Suppressor macrophage treated with lipopolysaccharide for 4 hours (primary cell): ENCODE data around the gene LRR1.
A peak's percentile ranks its signal among the peaks of the same experiment; 100 is the strongest.
"Not testable (repeated sequence)": the region's sequence is repeated elsewhere in the genome, so short reads cannot be mapped to it uniquely, and the experiment has no call there.

Source experiments
- DNase-seq: peaks from one replicate; pipeline ENCODE4 v3.0.0-alpha.2; 2020

LRR1 gene

DNA sequence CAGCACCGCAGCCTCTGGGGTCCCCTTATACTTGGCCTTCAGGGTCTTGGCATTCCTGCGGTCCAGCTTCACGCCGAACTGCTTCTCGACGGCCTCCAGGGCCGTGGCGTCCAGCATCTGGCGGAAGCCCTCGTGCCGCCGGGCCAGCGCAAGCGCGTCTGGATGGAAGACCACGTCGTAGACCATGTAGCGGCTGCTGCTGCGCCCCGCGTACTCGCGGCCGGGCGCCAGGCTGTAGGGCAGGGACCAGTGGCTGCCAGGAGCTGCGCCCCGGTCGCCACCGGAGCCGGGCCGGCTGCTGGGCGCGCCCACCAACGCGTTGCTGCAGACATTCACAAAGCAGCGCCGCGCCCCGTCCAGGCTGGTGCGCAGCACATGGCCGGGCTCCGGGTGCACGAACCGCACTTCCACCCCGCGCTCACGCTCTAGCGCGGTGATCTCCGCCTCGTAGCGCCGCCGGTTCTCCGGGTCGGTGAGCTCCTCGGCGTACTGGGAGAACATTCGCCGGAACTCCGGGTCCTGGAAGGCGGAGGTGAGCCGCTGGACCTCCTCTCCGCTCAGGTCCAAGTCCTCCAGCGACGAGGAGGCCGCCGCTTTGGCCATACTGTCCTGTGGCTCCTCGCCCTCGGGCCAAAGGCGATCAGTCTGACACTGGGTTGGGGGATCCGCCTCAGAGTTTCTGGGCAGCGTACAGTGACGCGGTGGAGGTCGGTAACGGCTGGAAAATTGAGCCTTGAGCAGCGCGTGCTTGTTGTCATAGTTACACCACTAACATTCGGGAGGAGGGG is 36.0 kb downstream of the LRR1 start, which contains the start of gene DNAAF2:
Gene DNAAF2, minus strand, starts transcription at position 698 of the 788 bp plus-strand sequence. Its CDS starts 95 bp downstream, at position 603.
- DNase-seq = peak; percentile 53

DNA sequence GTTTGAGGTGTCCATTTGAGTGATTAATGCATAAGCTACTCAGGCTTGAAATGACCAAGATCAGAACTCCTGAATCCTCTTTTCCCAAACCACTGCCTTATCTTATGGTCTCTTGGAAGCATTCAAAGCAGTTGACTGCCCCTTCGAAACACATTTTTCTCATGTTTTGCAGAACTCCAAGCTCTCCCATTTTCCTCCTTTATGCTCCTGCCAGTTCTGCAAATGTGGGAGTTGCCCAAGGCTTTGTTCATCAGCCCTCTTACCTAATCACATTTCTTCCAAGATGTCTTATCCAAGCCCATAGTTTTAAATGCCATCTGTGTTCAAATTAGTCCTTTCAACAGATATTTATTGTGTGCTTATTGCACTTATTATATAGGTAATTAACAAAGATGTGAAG is 38.1 kb downstream of the LRR1 start:
- DNase-seq = no peak

DNA sequence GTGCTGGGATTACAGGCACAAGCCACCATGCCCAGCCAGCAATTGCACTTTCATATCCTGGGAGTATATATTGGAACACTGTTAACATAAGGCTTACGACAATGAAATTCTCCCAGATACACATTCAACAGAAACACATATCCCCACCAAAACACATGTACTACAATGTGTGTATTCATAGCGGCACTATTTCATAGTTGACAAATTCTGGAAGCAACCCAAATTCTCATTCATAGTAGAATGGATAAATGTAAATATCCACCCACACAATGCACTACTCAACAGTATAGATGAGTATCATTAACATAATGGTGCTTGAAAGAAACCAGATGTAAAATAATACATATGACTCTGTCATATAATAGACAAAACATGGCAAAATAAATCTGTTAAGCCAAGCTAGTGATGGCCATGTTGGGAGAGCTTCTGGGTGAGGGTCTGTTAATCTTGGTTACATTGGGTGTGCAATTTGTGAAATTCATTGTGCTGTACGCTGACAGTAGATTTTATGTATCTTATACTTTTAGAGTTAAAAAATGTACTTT is 38.9 kb downstream of the LRR1 start:
- no peak for DNase-seq

DNA sequence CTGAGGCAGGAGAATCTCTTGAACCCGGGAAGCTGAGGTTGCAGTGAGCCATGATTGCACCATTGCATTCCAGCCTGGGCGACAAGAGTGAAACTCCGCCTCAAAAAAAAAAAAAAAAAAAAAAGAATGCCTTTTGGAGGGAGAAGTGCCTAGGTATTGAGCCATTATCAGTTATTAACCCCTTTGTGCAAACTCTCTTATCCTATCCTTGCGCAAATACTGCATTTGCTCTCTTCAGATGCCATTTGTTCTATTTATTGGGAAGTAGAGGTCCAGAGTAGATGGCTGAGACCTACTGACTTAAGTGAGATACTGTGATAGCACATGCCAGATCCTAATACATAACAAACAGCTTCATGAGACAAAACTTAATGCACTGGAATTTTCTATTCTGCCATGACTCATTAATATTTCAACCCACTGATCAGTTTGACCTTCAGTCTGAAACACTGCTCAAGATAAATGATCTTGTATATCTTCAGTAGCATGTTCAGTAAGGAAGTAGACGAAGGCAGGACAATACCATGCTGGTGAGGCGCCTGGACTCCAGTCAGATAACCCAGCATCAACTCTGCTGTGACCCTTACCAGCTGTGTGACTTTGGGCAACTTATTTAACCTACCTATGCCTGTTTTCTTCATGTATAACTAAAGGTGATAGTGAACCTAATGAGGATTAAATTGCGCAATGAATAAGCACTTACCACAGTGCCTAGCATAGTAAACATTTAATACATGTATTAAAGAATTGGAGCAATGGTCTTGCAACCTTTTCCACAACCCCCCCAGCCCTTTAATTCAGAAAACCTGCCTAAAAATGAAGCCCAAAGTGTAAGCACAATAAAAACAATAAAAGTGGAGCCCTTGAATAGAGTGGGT is 42.0 kb downstream of the LRR1 start:
- DNase-seq = no peak

DNA sequence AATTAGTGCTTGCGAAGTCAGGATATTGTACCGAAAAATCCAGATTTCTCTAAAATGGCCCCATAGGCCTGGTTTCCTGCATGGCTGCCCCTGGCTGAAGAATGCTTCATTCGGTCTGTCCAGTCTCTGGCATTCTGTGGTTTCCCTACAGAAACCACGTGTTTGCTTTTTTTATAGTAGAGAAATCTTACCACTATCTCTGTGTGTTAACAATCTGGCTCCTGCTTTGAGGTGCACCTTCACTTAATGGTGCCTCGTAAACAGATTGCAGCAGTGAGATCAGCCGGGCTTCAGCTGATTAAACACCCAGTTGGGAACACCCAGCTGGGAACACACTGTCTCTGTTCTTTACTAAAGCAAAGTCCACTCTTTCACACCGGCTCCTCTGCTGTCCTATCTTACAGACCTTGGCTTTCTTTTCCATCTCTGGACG is 43.0 kb downstream of the LRR1 start:
- DNase-seq = no peak

DNA sequence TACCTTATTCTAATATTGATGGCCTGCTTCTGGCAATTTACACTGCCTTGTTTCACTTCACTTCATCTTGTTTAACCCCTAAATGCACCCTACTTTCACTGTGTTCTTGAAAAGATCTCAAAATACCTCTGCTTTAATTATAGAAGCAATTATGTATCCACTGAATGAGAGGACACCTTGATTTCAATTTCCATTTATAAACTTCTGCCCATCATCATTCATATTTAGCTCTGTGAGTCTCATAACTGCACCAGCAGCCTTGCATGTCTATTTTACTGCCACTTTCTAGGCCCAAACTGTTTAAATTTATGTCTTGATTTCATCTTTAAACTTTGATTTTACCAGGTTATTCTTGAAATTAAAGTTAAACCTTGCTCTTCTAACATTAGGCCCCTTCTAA is 43.4 kb downstream of the LRR1 start:
- no peak for DNase-seq

DNA sequence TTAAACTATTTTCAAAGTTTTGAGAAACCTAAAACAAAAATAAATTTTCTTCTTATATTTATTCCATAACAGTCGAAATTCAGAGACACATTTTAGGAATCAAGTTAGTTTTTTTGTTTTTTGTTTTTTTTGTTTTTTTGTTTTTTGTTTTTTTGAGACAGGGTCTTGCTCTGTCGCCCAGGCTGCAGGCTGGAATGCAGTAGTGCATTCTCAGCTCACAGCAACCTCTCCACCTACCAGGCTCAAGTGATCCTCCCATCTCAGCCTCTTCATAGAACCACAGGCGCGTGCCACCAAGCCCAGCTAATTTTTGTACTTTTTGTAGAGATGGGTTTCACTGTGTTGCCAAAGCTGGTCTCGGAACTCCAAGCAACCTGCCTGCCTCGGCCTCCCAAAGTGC is 54.8 kb downstream of the LRR1 start:
- DNase-seq = no peak

DNA sequence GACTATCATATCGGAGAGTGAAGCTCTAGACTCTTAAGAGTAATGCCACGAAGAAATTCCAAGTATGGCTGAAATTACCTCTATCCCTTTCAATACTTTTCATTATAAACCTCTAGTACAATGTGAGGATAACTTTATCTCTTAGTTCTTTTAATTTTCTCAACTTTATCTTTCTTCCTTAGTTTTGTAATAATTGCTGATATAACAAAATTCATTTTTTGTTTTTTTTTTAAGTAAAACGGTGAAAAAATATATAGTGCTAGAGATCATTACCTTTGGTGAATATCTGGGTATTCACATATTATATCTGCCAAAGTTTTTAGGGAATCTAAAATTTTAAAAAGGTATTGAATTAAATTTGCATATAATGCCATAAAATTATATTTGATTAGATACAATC is 55.8 kb downstream of the LRR1 start:
- DNase-seq = no peak

DNA sequence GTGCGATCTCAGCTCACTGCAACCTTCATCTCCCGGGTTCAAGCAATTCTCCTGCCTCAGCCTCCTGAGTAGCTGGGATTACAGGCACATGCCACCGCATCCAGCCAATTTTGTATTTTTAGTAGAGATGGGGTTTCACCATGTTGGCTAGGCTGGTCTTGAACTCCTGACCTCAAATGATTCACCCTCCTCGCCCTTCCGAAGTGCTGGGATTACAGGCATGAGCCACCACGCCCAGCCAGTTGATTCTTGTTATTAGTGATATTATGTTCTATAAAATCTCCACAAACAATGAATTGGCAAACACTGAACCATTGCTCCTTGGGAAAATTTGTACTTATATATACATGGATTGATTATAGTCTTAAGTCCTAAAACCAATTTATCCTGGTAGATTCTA is 58.8 kb downstream of the LRR1 start:
- not testable (repeated sequence) for DNase-seq

DNA sequence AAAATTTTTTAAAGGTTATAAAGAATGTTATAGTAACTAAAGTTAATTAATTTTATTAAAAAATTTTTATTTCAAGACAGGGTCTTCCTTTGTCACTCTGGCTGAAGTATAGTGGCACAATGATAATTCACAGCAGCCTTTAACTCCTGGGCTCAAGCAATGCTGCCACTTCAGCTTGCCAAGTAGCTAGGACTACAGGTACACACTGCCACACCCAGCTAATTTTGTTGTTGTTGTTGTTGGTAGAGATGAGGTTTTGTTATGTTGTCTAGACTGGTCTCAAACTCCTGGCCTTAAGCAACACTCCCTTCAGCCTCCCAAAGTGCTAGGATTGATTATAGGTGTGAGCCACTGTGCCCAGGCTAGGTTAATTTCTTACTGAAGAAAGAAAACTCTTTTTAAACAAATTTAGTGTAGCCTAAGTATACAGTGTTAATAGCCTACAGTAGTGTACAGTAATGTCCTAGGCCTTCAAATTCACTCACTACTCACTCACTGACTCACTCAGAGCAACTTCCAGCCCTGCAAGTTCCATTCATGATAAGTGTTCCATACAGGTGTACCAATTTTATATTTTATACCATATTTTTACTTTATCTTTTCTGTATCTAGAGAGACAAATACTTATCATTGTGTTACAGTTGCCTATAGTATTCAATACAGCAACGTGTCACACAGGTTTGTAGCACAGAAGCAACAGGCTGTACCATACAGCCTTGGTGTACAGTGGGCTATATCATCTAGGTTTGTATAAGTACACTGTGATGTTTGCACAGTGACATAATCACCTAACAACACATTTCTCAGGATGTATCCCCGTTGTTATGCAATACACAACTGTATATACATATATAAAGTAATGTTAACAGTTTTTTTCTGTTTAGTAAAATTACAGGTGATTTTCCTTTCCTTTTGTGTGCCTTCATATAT is 61.1 kb downstream of the LRR1 start:
- DNase-seq = no peak
